Activated effector memory CD4-positive, alpha-beta T cell treated with Interleukin-2 at 50 U/mL for 16 hours (primary cell): ENCODE data around the gene ZNF654.
"Not testable (repeated sequence)": the region's sequence is repeated elsewhere in the genome, so short reads cannot be mapped to it uniquely, and the experiment has no call there.

Experiments
- DNase-seq: peaks from one replicate; pipeline ENCODE4 v3.0.0-alpha.2; 2020

Gene ZNF654

GRCh38 chr3:88061746-88062145 lies 2.7 kb downstream of the ZNF654 start:
- DNase-seq: no peak

- DNase-seq: no peak
These were observed 16.0 kb downstream of the ZNF654 start for GRCh38 chr3:88075072-88075471.

GRCh38 chr3:88075497-88075896 lies 16.4 kb downstream of the ZNF654 start:
- no peak for DNase-seq

- no peak for DNase-seq
These were observed 17.7 kb downstream of the ZNF654 start for GRCh38 chr3:88076712-88077111.

GRCh38 chr3:88078932-88079331 lies 19.9 kb downstream of the ZNF654 start:
- no peak for DNase-seq

- DNase-seq: no peak
These were observed 23.8 kb downstream of the ZNF654 start for GRCh38 chr3:88082854-88083253.

DNA sequence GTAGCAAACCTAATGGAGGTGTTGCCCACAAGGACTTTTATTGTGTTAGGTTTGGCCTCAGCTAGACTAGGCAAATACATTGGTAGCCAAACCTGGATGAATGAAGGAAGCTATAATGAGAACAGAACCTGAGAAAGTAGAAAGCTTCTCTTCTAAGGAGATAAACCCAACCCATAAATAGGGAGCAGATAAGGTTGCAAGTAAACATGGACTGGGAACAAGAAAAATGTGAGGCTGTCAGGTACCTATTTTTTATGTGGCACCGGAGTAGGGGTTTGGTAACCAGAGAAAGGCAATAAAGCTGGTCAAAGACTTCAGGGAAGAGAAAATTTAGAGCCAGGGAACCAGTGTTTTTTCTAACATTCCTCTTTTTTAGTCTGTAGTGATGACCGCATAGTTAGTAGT lies 25.0 kb downstream of the ZNF654 start:
- DNase-seq: no peak

DNA sequence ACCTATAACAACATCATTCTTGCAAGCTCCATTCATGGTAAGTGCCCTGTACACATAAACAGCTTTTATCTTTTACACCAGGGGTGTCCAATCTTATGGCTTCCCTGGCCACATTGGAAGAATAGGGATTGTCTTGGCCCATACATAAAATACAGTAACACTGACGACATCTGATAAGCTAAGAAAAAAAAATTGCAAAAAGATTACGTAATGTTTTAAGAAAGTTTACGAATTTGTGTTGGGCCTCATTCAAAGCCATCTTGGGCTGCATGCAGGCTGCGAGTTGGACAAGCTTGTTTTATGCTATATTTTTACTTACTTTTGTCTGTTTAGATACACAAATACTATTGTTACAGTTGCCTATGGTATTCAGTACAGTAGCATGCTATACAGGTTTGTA lies 31.6 kb downstream of the ZNF654 start:
- no peak for DNase-seq

- no peak for DNase-seq
These were observed 33.2 kb downstream of the ZNF654 start for GRCh38 chr3:88092270-88092669.

DNA sequence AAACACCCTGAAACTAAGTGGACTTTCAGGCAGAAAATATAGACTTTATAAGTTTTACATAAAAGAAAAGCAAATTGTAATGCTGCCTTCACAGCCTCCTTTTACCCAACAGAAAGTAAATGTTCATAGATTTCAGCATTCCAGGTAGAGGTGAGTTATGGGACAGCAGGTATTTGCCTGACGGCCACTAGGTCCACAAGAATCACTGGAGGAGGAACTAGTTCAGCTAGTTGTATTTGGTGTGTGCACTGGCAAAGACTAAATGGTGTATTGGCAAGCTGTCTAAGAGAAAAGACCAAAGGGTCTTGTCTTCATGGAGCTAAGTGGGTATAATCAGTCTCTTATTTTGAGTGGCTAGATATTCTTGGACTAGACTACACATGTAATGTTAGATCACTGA lies 34.2 kb downstream of the ZNF654 start:
- no peak for DNase-seq

DNA sequence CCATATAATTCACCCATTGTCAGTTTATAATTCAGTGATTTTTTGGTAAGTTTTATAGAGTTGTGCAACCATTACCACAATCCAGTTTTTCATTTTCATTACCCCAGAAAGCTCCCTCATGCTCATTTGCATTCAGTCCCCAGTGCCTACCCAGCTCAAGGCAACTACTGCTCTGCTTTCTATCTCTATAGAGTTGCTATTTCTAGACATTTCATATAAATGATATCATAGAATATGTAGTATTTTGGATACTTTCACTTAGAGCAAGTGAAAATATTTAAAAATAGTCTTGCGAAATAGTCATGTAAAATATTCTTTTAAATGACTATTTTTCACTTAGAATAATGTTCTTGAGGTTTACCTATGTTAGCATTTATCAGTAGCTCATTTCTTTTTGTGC lies 42.1 kb downstream of the ZNF654 start:
- DNase-seq: no peak

- DNase-seq: no peak
These were observed 46.3 kb downstream of the ZNF654 start for GRCh38 chr3:88105325-88105724.

- no peak for DNase-seq
These were observed 53.2 kb downstream of the ZNF654 start for GRCh38 chr3:88112289-88112688.

DNA sequence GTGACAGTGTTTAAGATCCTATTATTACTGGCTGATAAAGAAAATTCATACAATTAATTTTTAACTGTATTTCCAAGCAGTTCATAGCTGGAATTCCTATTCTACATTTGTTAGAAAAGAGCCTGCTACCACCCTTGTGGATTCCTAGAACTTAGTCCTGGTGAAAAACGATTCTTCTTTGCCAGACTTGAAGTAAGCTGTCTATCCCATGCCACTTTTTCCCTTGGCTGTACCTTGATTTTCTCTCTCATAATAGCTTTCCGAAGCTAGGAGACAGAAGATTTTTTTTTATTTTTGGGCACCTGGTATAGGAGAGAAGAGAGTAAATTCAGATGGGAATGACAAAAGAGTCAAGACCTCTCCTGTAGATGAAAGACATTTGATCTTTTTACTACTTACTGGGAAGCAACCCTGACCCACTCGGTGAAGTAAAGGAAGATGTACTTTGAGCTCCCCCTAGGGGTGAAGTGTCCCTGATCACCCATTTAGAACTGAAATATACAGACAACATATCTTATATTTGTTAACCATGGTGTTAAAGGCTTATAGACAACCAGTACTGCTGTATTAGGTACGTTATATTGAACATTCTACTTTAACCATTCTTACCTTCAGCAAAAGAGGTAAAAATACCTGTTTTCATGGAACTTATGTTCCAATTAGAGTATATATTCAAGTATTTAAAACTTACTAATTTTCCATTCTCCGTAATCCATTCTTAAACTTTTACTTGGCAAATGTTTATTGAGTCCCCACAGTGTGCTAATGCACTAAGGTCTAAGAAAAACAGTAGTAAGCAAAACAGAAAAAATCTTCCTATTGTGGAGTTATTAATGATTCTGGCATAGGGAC lies 54.5 kb downstream of the ZNF654 start:
- peak; percentile 4 for DNase-seq

DNA sequence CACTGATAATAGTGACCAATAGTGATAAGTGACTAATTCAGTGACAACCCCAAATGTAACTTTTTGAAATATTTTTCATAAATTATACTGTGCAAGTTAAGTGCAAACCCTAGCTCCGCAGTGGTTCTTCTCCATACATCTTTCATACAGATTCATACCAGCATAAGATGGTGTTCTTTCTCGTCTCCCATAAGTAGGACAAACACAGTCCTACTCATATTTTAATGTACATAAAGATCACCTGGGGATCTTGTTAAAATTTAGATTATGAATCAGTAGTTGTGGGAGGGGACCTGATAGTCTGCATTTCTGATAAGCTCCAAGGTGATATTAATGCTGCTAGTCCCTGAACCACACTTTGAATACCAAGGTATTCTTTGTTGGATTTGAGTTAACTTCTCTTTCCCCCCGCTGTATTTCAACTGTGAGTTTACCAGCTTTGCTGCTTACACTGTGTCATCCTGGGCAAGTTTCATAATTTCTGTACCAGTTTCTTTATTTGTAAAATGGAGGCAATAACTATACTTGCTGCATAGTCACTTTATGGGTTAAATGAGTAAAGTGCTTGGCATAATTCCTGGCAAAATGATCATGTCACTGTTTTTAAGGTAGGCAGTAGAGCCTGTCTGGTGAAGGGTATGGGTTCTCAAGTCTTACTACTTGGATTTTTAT lies 56.0 kb downstream of the ZNF654 start:
- no peak for DNase-seq

DNA sequence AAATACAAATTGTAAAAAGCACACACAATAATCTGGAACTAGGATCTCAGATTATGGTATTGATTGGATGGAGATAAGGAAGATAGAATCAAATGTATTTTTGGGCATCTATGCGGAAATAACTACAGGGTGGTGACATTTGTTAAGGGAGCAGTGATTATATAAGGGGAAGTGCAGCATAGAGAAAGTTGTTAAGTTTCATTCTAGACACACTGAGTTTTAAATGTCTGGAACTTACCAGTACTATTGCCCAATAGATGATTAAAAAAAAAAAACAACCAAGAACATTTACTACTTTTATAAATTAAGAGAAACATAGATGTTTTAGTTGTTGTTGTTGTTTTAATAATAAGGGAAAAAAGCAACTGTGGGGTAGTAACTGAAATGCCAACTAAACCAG lies 58.6 kb downstream of the ZNF654 start:
- no peak for DNase-seq

DNA sequence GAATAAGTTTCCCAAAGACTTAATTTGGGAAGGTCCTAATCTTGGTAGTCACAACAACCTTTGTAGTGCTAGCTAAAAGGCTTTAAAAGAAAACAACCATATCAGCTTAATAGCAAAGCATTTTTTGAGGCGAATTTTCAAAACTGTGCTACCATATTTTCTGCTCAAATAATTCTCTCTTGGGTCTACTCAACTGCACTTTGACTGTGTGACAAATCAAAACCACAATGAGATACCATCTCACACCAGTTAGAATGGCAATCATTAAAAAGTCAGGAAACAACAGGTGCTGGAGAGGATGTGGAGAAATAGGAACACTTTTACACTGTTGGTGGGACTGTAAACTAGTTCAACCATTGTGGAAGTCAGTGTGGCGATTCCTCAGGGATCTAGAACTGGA lies 59.5 kb downstream of the ZNF654 start:
- DNase-seq: not testable (repeated sequence)

- no peak for DNase-seq
These were observed 64.5 kb downstream of the ZNF654 start for GRCh38 chr3:88123526-88123925.

DNA sequence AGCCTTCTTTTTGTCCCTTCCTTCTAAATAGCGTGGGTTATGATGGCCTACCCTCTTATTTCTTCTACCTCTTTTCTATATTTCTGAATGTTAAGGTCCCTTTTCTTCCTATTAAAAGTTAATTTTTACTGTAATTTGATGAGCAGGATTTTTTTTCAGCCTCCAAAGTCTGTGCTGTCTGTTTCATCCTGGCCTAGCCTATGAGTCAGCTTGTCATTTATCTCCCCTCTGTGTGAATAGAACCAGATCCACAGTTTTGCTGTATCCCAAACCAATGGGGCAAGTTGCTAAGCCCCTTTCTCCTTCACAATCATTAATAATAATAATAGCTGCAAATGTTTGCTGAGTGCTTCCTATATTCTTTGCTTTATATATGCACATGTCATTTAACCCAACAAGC lies 72.6 kb downstream of the ZNF654 start:
- DNase-seq: no peak

GRCh38 chr3:88132894-88133293 lies 73.8 kb downstream of the ZNF654 start:
- DNase-seq: no peak

GRCh38 chr3:88133711-88134263 lies 74.7 kb downstream of the ZNF654 start:
- no peak for DNase-seq

- no peak for DNase-seq
These were observed 78.8 kb downstream of the ZNF654 start for GRCh38 chr3:88137836-88138235.

DNA sequence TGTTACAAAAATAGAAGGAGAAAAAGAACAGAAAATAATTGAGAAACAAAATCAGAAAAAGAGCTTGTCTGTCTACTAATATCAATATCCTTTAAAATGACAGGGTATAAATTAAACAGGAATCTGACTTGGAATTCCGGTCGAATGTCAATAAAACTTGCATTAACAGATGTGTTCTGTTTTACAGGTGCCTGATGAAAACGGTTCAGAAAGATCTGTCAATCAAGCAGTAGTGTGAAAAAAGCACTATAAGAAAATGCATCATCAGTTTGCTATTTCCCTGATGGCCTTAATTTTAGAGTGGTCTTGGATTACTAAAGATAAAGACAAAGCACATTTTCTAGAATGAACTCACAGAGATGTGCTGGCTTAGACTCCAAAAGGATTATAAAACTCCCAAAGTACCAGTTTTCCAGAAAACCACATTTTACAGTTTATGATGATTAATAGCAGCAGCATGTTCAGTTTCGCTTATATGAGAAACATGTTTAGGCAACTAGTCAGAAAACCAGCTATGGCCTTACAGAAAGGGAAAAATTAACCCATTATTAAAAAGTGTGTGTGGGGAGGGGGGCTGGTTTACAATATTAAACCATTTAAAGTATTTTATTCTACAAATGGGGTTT lies 82.5 kb downstream of the ZNF654 start:
- no peak for DNase-seq
